GM10847 (cell line): ENCODE measurements around the gene ANKS1B.

Source experiments
- POLR2A ChIP-seq: IDR thresholded peaks from 2 replicates; pipeline ENCODE4 v1.6.1; 2011; ENCODE audit not compliant: insufficient read length; ENCODE audit errors: extremely low read depth

The ANKS1B gene

GRCh38 chr12:99984271-99985128 lies at the start of gene ANKS1B:
Gene ANKS1B (minus strand): TSS chr12:99984936. CDS start chr12:99984237, 699 bp downstream.
- no peak for TF ChIP-seq POLR2A

- TF ChIP-seq POLR2A = no peak
Observed at GRCh38 chr12:100031836-100032235, 47.1 kb upstream of the ANKS1B start.

GRCh38 chr12:100027671-100028070 lies 42.9 kb upstream of the ANKS1B start:
- no peak for TF ChIP-seq POLR2A

GRCh38 chr12:100026241-100026640 lies 41.5 kb upstream of the ANKS1B start:
- TF ChIP-seq POLR2A = no peak

- TF ChIP-seq POLR2A = no peak
Observed at GRCh38 chr12:100024974-100025555, 40.3 kb upstream of the ANKS1B start.

GRCh38 chr12:100020370-100020769 lies 35.6 kb upstream of the ANKS1B start:
- TF ChIP-seq POLR2A = no peak

- no peak for TF ChIP-seq POLR2A
Observed at GRCh38 chr12:100017056-100017455, 32.3 kb upstream of the ANKS1B start.

- TF ChIP-seq POLR2A = no peak
Observed at GRCh38 chr12:99997806-99998205, 13.1 kb upstream of the ANKS1B start.

- no peak for TF ChIP-seq POLR2A
Observed at GRCh38 chr12:99996095-99996494, 11.4 kb upstream of the ANKS1B start.

- TF ChIP-seq POLR2A = no peak
Observed at GRCh38 chr12:99985631-99986030, 895 bp upstream of the ANKS1B start.

- TF ChIP-seq POLR2A = no peak
Observed at GRCh38 chr12:99985129-99985570, 414 bp upstream of the ANKS1B start.

- no peak for TF ChIP-seq POLR2A
Observed at GRCh38 chr12:99983456-99984258, 1.1 kb downstream of the ANKS1B start.

GRCh38 chr12:99981639-99982190 lies 3.0 kb downstream of the ANKS1B start:
- no peak for TF ChIP-seq POLR2A

- TF ChIP-seq POLR2A = no peak
Observed at GRCh38 chr12:99979471-99979870, 5.3 kb downstream of the ANKS1B start.

- TF ChIP-seq POLR2A = no peak
Observed at GRCh38 chr12:99978152-99978551, 6.6 kb downstream of the ANKS1B start.
